Ishikawa (cell line): ENCODE results near the gene BTF3L4.

Source experiments
- CEBPB ChIP-seq: IDR thresholded peaks from 2 replicates; pipeline ENCODE4 v1.6.1; 2012
- FOXM1 ChIP-seq: IDR thresholded peaks from 2 replicates; pipeline ENCODE4 v1.6.1; 2012; ENCODE audit warnings: low read depth, borderline replicate concordance
- RAD21 ChIP-seq: IDR thresholded peaks from 2 replicates; pipeline ENCODE4 v1.6.1; 2012; ENCODE audit warnings: low read depth
- TAF1 ChIP-seq: IDR thresholded peaks from 2 replicates; pipeline ENCODE4 v1.6.1; 2012; ENCODE audit warnings: low read depth, mild to moderate bottlenecking
- YY1 ChIP-seq: IDR thresholded peaks from 2 replicates; pipeline ENCODE4 v1.6.1; 2012; ENCODE audit warnings: low read depth
- TF ChIP-seq, protein P1 (sequence below): IDR thresholded peaks from 2 replicates; pipeline ENCODE4 v1.6.1; 2012
- TF ChIP-seq, protein P2 (sequence below): IDR thresholded peaks from 2 replicates; pipeline ENCODE4 v1.6.1; 2012

DNA sequence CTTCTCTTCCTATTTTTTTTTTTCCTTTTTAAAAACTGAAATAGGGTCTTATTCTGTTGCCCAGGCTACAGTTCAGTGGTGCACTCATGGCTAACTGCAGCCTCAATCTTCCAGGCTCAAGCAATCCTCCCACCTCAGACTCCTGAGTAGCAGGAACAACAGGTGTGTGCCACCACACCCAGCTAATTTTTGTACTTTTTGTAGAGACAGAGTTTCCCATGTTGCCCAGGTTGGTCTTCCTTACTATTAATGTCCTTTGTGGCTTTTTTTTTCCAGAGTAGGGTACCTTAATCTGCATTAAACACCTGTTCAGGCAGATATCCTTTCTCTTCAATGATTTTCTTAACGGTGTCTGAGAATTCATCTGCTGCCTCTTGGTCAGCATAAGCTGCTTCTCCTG lies 18.2 kb upstream of the BTF3L4 start:
- TF ChIP-seq RAD21 (no peak), CEBPB (no peak), TAF1 (no peak), FOXM1 (no peak), YY1 (no peak)
- TF ChIP-seq, protein P1, sequence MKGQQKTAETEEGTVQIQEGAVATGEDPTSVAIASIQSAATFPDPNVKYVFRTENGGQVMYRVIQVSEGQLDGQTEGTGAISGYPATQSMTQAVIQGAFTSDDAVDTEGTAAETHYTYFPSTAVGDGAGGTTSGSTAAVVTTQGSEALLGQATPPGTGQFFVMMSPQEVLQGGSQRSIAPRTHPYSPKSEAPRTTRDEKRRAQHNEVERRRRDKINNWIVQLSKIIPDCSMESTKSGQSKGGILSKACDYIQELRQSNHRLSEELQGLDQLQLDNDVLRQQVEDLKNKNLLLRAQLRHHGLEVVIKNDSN: no peak
- TF ChIP-seq, protein P2, sequence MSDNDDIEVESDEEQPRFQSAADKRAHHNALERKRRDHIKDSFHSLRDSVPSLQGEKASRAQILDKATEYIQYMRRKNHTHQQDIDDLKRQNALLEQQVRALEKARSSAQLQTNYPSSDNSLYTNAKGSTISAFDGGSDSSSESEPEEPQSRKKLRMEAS: no peak
